HG03378 (cell line): ENCODE measurements around the gene ADAMTS18.
"Not testable (repeated sequence)": the region's sequence is repeated elsewhere in the genome, so short reads cannot be mapped to it uniquely, and the experiment has no call there.

Source experiments
- ATAC-seq: cut with Tn5 transposase; IDR thresholded peaks from one replicate; pipeline ENCODE4 v1.9.1; 2021; ENCODE audit warnings: mild to moderate bottlenecking, moderate library complexity; ENCODE audit not compliant: unreplicated experiment

Gene ADAMTS18, protein sequence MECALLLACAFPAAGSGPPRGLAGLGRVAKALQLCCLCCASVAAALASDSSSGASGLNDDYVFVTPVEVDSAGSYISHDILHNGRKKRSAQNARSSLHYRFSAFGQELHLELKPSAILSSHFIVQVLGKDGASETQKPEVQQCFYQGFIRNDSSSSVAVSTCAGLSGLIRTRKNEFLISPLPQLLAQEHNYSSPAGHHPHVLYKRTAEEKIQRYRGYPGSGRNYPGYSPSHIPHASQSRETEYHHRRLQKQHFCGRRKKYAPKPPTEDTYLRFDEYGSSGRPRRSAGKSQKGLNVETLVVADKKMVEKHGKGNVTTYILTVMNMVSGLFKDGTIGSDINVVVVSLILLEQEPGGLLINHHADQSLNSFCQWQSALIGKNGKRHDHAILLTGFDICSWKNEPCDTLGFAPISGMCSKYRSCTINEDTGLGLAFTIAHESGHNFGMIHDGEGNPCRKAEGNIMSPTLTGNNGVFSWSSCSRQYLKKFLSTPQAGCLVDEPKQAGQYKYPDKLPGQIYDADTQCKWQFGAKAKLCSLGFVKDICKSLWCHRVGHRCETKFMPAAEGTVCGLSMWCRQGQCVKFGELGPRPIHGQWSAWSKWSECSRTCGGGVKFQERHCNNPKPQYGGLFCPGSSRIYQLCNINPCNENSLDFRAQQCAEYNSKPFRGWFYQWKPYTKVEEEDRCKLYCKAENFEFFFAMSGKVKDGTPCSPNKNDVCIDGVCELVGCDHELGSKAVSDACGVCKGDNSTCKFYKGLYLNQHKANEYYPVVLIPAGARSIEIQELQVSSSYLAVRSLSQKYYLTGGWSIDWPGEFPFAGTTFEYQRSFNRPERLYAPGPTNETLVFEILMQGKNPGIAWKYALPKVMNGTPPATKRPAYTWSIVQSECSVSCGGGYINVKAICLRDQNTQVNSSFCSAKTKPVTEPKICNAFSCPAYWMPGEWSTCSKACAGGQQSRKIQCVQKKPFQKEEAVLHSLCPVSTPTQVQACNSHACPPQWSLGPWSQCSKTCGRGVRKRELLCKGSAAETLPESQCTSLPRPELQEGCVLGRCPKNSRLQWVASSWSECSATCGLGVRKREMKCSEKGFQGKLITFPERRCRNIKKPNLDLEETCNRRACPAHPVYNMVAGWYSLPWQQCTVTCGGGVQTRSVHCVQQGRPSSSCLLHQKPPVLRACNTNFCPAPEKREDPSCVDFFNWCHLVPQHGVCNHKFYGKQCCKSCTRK (N-terminal part only)

GRCh38 chr16:77434530-77435271, at the start of gene ADAMTS18:
Gene ADAMTS18 (minus strand): TSS chr16:77435034. CDS start chr16:77434695, 339 bp downstream.
- no peak for ATAC-seq

- no peak for ATAC-seq
These were observed 46.0 kb upstream of the ADAMTS18 start for GRCh38 chr16:77480681-77481315.

- ATAC-seq, result no peak
These were observed 37.4 kb upstream of the ADAMTS18 start for GRCh38 chr16:77472262-77472661.

GRCh38 chr16:77470851-77471250, 36.0 kb upstream of the ADAMTS18 start:
- ATAC-seq, result no peak

- no peak for ATAC-seq
These were observed 34.8 kb upstream of the ADAMTS18 start for GRCh38 chr16:77469634-77470033.

- no peak for ATAC-seq
These were observed 34.0 kb upstream of the ADAMTS18 start for GRCh38 chr16:77468831-77469230.

DNA sequence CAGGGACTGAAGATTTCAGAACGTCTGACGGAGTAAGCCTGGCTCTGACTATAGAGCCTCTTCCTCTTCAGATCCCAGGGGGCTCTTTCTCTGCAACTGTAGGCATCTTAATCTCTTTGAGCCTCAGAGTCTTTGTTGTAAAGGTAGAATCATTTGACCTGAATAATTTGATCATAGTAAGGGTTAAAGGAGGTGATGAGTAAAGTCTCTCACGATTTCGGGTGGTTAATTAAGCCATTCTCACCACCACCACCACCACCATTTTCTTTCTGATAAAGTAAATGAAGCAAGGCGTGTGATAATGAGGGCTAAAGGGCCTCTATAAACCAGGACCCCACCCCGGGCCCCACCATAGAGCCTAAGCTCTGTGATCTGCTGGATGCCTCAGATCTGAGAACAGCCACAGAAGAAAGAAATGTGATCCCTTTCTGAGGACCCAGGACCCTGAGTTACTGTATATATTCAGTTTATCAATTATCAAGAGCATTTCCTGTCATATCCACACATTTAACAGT, 33.0 kb upstream of the ADAMTS18 start:
- ATAC-seq, result no peak

DNA sequence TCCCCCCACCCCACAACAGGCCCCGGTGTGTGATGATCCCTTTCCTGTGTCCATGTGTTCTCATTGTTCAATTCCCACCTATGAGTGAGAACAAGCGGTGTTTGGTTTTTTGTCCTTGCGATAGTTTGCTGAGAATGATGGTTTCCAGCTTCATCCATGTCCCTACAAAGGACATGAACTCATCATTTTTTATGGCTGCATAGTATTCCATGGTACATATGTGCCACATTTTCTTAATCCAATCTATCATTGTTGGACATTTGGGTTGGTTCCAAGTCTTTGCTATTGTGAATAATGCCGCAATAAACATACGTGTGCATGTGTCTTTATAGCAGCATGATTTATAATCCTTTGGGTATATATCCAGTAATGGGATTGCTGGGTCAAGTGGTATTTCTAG, 28.8 kb upstream of the ADAMTS18 start:
- not testable (repeated sequence) for ATAC-seq

DNA sequence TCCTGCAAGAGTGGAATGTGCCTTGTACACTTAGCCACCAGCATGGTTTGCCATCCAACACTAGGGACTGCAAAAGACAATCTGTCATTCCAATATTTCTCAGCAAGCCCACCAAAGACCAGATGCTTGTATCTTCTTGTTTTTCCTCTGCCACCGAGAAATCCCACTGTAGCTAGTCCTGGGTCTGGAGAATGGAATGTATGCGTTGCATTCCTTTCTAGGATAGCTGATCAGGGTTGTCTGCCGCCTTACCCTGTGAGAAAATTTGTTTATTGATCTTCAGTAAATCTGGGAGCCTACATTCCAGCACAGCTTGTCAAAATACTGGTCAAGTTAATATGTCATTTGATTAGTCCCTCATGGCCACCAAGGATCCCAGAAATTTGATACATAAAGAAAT, 28.1 kb upstream of the ADAMTS18 start:
- no peak for ATAC-seq

GRCh38 chr16:77459534-77460254, 24.9 kb upstream of the ADAMTS18 start:
- no peak for ATAC-seq

DNA sequence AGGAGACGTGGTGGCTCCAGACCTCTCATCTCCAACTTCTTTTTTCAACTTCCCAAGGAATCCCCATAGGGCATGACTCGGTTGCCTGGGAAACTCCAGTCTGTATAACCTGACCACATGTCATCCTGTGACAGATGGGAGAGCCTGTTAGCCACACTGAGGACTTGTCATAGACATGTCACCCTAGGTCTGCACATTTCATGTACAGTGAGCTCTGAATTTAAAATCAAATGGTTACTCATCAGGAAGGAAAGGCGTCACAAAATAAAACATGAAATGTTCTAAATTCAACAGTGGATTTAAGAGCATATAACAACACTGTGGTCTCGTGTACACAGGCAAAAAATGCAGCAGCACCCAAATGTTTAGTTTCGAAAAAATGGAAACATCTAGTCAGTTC, 22.2 kb upstream of the ADAMTS18 start:
- ATAC-seq, result no peak

DNA sequence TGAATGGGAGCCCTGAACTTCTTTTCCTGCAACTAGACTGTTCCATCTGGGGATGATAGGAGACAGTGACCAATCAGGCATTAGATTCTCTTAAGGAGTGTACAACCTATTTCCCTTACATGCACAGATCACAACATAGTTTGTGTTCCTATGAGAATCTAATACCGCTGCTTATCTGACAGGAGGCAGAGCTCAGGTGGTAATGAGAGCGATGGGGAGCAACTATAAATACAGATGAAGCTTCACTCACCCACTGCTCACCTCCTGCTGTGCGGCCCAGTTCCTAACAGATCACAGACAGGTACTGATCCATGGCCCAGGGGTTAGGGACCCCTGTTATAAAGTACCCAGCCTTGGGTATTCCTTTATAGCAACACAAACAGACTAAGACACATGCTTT, 17.4 kb upstream of the ADAMTS18 start:
- no peak for ATAC-seq

DNA sequence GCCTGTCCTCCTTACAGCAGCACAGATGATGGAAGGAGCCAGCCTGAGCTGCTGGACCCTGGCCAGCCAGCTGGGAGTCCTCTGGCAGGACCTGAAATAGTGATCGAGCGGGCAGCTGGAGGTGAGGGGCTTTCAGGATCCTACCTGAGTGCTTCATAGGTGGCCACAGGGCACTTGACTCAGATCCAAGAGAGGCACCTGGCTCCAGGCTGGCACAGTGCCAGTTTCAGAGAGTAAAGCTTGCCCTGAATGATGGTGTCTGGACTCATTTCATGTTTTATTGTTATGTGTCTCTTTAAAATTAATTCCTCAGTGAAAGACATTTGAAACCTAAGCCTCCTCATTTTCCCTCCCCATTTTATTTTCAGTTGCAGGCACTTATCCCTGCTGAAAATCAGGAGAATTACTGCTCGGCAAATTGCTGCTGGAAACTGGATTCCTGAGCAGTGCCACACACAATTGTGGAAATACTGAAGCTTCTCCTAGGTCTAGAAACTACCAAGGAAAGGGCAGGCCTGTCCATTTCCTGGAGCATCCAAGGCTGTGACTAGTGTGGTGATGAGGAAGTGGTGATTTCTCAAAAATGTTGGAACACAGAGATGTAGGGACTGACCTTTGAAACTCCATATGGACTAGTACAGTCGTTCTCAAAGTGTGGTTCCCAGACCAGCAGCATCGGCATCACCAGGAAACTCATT, 16.1 kb upstream of the ADAMTS18 start:
- ATAC-seq, result no peak

- no peak for ATAC-seq
These were observed 14.4 kb upstream of the ADAMTS18 start for GRCh38 chr16:77449208-77449607.

- no peak for ATAC-seq
These were observed 10.5 kb upstream of the ADAMTS18 start for GRCh38 chr16:77445324-77445723.

DNA sequence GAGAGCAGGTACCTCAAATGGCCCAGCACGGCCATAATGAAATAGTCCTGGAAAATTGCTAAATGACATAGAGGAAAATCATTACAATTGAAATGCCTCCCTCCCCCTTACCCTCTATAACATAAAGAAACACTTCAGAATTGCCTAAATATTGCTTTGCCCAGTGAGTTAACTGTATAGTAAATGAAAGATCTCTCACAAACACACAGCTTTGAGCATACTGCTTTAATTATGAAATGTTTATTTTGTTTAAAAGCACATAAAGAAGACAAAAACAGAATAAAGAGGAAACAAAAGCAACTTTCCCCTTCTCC, 9.3 kb upstream of the ADAMTS18 start:
- no peak for ATAC-seq

GRCh38 chr16:77443357-77444146, 8.7 kb upstream of the ADAMTS18 start:
- ATAC-seq, result no peak

DNA sequence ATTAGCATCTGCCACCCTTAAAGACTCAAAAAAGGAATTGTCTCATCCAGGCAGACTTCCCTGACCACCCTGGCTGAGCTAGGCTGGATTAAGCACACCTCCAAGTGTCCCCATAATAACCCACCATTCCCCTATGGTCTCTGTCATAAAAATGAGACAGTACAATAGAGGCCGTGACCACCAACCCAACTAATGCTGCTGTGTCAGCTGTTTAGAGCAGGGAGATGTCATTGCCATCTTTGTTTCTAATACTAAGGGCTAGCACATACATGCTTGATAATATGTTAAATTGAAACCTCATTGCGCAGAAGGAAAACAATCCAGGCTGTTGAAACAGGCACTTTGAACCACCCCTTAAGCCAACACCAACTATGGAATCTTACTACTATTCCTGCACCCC, 7.2 kb upstream of the ADAMTS18 start:
- ATAC-seq, result no peak
